ENCODE data around the gene DNAJC11.
"Not testable (repeated sequence)": the region's sequence is repeated elsewhere in the genome, so short reads cannot be mapped to it uniquely, and the experiment has no call there.

DNAJC11 gene

DNA sequence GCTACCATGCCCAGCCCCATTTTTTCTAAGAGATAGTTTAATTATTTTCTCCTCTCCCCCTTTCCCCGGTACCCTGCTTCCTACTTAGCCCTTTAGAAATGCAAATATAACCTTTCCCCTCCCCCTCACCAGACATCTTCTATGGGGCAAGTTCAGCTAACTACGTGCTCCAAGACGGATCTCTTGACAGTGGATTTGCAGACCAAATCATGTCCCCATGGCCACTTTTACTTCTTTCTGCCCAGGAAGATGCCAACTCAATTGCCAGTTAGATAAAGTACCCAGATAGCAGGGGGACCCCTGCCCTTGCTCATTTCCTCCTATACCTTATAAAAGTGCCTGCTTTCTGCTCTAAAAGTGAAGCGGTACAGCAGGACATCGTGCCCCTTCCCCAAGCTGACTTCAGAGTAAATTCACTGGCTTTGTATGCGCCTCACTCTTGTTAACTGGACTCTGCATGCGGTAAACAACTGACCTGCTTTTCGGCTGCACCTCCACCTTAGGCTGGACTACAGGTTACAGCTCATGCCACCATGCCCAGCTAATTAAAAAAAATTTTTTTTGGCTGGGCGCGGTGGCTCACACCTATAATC is 7.4 kb downstream of the DNAJC11 start:
- no peak for DNase-seq

DNA sequence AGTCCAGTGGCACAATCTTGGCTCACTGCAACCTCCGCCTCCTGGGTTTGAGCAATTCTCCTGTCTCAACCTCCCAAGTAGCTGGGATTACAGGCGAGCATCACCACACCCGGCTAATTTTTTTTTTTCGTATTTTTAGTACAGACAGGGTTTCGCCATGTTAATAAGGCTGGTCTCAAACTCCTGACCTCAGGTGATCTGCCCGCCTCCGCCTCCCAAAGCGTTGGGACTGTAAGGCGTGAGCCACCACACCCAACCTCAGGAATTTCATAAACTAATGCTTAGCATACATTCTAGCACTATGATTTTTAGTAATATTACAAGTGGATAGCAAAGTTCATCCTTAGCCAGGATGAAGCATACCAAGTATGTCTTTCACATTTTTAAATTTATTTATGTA is 8.7 kb downstream of the DNAJC11 start:
- no peak for DNase-seq

- DNase-seq, result no peak
These were observed 10.1 kb downstream of the DNAJC11 start for GRCh38 chr1:6691507-6691906.

DNA sequence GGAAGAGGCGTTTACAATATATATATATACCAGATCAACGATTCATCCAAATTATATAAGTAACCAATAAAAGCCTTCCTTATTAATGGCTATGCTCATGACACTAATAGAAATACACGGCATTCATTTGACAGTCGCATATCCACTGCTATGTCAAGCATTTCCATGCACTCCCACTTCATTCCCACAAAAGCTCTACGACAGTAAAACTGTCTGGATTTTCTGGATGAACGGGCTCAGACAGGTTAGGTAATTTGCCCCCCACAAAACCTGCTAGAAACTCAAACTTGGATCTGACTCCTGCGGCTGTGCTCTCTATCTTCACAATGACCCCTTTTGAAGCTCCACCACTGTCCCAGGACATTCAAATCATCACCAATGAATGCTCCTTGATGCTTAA is 11.4 kb downstream of the DNAJC11 start:
- DNase-seq, result no peak

- no peak for DNase-seq
These were observed 12.9 kb downstream of the DNAJC11 start for GRCh38 chr1:6688757-6689156.

DNA sequence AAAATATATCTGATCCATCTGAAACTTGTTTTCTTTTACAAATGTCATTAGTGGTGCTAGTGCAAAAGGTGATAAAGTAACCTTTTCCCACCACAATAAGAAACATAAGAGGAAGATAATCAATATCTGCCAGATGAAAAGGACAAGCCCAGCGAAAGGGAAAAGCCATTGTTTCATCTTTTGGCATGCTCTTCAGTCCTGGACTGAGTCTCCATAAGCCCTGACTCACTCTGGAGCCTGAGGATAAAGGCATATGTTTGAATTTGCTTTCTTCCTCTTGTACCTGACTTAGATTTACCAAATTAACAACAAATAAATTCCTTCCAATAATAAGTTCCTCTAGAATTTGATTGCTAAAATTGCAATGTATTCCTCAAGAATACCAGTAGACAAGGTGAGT is 13.6 kb downstream of the DNAJC11 start:
- DNase-seq, result no peak

DNA sequence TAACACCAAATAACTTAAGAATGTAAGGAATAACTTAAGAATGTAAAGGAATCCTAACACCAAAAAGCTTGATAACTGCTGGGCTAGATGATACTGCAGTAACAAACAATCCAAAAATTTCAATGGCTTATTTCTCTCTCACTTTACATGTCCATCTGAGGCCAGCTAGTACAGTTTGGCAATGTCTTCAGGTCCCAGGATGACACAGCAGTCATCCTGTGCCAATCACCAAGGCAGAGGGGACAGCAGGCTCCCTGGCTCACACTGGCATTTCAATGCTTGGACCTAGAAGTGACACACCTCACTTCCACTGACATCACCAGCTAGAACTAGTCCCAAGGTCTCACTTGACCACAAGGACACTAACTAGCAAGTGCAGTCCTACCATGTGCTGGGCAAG is 15.3 kb downstream of the DNAJC11 start:
- DNase-seq, result no peak

DNA sequence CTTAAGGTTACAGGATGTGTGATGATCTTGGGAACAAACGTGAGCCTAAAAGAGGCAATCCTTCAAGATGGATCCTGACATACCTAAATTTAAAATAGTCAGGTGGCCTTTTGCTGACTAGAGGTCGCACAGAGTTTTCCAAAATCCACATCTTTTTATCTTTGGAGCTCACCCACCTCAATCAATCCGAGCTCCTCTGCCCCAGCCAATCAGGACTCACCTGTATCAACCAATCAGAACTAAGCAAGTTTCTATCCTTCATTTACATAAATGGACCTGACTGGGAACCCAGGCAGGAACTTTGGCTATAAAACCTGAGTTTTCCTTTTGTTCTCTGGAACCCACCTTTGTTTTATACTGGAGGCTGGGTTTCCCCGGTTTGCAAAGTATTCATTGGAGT is 16.2 kb downstream of the DNAJC11 start:
- no peak for DNase-seq

DNA sequence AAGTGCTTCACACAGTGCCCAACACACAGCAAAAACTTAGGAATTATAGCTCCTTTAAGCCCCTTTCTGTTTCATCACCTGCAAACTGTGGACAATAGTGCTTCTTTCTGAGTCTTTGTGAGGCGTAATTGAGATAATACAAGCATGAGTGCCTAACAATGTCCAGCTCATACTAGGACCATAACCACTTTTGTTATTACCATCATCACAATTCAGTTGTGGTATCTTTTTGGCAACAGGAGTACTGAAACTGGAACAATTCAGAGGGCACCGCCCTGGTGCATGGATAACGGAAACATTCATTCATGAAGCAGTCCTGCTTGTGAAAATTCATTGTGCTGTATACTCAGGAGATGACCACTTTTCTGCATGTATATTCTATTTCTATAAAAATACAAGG is 18.2 kb downstream of the DNAJC11 start:
- no peak for DNase-seq

DNA sequence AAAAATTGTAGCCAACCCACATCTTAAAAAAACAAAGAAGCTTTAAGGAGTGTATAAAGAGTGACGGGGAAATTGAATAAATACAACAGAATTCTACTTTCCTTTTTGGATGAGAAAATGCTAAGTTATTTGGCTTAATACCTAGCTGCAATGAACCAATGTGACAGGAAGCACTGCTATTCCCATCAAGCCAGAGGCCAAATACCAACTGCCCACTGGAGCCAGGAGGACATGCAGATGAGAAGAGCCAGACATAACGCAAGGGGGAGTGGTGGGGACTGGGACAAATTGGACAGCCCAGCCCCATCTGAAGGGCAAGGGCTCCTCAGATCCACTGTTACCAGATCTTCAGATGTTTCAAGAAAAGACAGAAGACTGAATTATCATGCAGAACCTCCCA is 25.7 kb downstream of the DNAJC11 start:
- no peak for DNase-seq

DNA sequence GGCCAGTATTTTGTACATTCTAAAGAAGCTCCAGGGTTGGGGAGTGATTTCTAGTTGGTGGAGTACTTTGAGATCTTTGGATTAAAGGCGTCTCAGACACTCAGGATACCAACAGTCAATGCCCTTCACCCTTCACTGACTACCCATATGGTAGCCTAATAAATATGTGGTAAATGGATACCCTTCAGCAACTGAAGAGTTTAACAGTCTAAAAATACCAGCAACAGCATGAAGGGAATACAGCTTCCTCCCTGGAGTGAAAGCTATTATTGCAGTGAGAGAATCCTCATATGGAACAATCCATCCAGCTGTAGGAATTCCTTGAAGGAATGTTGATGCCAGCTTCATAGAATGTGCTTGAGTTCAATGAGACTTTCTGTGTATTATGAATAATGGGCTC is 26.8 kb downstream of the DNAJC11 start:
- DNase-seq, result peak; percentile 82

DNA sequence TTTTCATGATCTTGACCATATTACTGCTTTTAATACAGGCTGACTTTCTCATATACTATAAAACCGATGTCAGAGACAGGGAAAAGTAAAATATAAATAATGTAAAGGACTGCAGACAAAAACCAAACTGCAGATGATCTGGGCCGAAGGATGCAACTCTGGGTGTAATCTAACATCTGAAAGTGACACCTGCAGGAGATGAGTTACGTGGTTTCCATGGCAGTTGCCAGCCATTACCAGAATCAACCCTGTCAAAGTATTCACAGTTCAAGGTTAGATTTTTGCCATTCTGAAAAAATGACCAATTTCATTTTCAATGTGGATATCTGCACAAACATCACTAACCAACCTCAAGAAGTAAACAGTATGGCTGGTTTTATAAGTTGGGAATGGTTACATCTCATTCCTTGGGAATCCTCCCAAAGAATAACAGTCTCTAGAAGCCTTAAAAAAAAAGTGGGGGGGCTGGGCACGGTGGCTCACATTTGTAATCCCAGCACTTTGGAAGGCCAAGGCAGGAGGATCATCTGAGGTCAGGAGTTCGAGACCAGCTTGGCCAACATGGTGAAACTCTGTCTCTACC is 27.7 kb downstream of the DNAJC11 start:
- DNase-seq, result no peak

GRCh38 chr1:6672558-6672957 is 29.1 kb downstream of the DNAJC11 start:
- no peak for DNase-seq

DNA sequence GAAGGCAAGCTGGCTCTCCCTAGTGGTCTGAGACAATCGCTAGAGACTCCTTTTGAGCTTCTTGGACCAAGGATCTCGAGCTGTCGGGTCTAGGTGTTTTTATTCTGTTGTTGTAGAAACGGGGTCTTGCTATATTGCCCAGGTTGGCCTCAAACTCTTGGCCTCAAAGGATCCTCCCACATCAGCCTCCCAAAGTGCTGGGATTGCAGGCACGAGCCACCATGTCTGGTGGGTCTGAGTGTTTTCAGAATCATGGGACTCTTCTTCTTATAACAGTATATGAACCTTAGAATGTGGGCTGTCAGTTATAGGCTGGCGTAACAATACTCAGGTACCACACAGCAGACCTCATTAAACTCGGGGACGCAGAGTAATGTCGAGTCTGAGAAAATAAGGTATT is 33.1 kb downstream of the DNAJC11 start:
- DNase-seq, result no peak

- DNase-seq, result no peak
These were observed 34.5 kb downstream of the DNAJC11 start for GRCh38 chr1:6667139-6667538.

DNA sequence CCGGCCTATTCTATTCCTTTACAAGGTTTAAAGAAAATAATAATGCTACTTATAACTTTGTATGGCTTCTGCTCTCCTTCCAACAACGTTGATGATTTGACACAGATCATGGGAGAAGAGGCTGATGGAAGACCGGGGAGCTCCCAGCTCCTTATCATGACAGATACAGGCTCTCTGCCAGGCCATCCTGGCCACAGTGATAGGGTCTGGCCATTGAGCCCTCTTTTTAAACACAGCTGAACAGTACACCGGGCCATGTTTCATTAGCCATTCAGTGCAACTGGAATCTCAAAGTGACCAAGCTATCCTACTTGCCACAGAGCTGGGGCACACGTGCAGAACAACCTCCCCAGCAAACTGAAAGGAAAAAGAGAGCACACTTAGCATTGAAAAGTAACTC is 34.9 kb downstream of the DNAJC11 start:
- no peak for DNase-seq

DNA sequence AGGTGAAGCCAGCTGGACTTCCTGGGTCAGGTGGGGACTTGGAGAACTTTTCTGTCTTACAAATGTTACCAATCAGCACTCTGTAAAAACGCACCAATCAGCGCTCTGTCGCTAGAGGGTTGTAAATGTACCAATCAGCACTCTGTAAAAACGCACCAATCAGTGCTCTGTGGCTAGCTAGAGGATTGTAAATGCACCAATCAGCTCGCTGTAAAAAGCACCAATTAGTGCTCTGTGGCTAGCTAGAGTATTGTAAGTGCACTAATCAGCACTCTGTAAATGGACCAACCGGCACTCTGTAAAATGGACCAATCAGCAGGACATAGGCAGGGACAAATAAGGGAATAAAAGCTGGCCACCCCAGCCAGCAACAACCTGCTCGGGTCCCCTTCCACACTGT is 39.1 kb downstream of the DNAJC11 start:
- DNase-seq, result not testable (repeated sequence)

GRCh38 chr1:6660415-6661049 is 41.1 kb downstream of the DNAJC11 start:
- no peak for DNase-seq

- peak; percentile 45 for DNase-seq
These were observed 43.1 kb downstream of the DNAJC11 start for GRCh38 chr1:6658359-6659060.

- DNase-seq, result no peak
These were observed 44.5 kb downstream of the DNAJC11 start for GRCh38 chr1:6657138-6657537.

- no peak for DNase-seq
These were observed 48.0 kb downstream of the DNAJC11 start for GRCh38 chr1:6653436-6654290.

DNA sequence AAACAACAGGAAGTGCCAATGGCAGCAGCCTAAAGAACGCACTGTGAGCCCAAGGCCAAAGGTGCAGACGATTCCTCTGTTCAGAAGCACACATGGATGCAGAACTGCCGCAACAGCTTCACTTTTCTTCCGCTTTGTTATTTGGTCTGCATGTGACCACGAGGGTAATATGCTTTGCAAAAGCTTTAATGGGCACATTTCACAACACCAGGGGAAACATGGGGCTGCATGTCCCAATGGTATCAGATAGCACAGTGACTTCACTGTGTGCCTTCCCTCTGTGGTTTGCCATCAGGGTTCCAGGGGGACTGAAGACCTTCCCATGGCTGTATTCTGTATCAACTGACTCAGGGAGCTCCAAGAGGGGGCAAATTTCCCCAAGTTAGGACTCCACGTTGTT is 48.6 kb downstream of the DNAJC11 start:
- DNase-seq, result no peak

DNA sequence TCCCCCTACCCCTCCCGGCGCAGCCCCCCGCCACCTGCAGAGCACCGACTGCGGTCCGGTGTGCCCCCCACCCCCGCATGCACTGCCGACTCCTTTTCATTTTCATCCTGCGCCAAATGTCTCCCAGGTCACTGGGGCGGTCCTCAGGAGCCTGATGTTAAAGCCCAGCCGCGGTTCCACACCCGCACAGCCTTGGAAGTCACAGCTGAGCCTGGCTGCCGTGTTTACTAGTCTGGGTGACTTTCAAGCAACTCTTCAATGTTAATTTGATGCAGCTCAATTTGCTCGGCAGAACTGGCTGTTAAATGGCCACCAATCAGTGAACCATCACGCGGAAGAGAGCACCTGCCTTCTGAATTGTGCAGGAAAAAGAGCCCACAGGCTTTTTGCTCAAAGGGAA is 49.7 kb downstream of the DNAJC11 start:
- DNase-seq, result no peak
